A549 (cell line): Measurements from ENCODE around the gene SMAD3.
A peak's percentile ranks its signal among the peaks of the same experiment; 100 is the strongest.

Experiments used
- EP300 ChIP-seq, 2 experiments: fragments of >200 bp; sonication (Bioruptor Twin); formaldehyde crosslinking; IDR thresholded peaks; 2 replicates in 1 of 2; 3 replicates in 1 of 2; pipeline ENCODE4 v1.6.1; 2016 to 2017
- FOSL2 ChIP-seq, 2 experiments: fragments of 450-650 bp in 1 of 2; fragments of >200 bp in 1 of 2; sonication (Bioruptor Twin) in 1 of 2; formaldehyde crosslinking; IDR thresholded peaks; 2 replicates each; pipeline versions ENCODE4 v1.5.0 to v1.6.1; 2016 to 2020; ENCODE audit warnings: mild to moderate bottlenecking in 1 of 2, moderate library complexity in 1 of 2
- HOXB13 ChIP-seq: fragments of 250-450 bp; sonication (Bioruptor Pico); IDR thresholded peaks from 2 replicates; pipeline ENCODE4 v1.5.0; 2020; ENCODE audit warnings: low read depth, mild to moderate bottlenecking, moderate library complexity
- JUNB ChIP-seq: fragments of >200 bp; sonication (Bioruptor Twin); formaldehyde crosslinking; IDR thresholded peaks from 2 replicates; pipeline ENCODE4 v1.6.1; 2016
- MYC ChIP-seq: IDR thresholded peaks from 2 replicates; pipeline ENCODE4 v1.6.1; 2012; ENCODE audit warnings: mild to moderate bottlenecking, inconsistent platforms, low read length, improper control_type of control experiment, borderline replicate concordance
- NFE2L2 ChIP-seq: fragments of 150-350 bp; conservative IDR thresholded peaks from 2 replicates; pipeline ENCODE4 v1.6.1; 2014; ENCODE audit warnings: low read length
- POLR2A ChIP-seq: IDR thresholded peaks from 2 replicates; pipeline ENCODE4 v1.6.1; 2012; ENCODE audit warnings: mild to moderate bottlenecking, low read length
- RAD21 ChIP-seq, 2 experiments: fragments of >200 bp in 1 of 2; sonication (Bioruptor Twin) in 1 of 2; formaldehyde crosslinking in 1 of 2; IDR thresholded peaks in 1 of 2; conservative IDR thresholded peaks in 1 of 2; 2 replicates in 1 of 2; 3 replicates in 1 of 2; pipeline ENCODE4 v1.6.1; 2012 to 2018; ENCODE audit warnings: inconsistent platforms in 1 of 2
- REST ChIP-seq: fragments of 200-600 bp; sonication (generic); IDR thresholded peaks from 2 replicates; pipeline ENCODE4 v1.6.1; 2016; ENCODE audit warnings: antibody characterized with exemption, mild to moderate bottlenecking, moderate library complexity
- SMC3 ChIP-seq: fragments of >200 bp; sonication (Bioruptor Twin); formaldehyde crosslinking; IDR thresholded peaks from 3 replicates; pipeline ENCODE4 v1.6.1; 2018; ENCODE audit warnings: inconsistent platforms
- TF ChIP-seq, protein P1 (sequence below): fragments of >200 bp; sonication (Bioruptor Twin); formaldehyde crosslinking; IDR thresholded peaks from 3 replicates; pipeline ENCODE4 v1.5.1; 2016
- TF ChIP-seq, protein P2 (sequence below): IDR thresholded peaks from 2 replicates; pipeline ENCODE4 v1.6.1; 2012

- TF ChIP-seq, protein P1, sequence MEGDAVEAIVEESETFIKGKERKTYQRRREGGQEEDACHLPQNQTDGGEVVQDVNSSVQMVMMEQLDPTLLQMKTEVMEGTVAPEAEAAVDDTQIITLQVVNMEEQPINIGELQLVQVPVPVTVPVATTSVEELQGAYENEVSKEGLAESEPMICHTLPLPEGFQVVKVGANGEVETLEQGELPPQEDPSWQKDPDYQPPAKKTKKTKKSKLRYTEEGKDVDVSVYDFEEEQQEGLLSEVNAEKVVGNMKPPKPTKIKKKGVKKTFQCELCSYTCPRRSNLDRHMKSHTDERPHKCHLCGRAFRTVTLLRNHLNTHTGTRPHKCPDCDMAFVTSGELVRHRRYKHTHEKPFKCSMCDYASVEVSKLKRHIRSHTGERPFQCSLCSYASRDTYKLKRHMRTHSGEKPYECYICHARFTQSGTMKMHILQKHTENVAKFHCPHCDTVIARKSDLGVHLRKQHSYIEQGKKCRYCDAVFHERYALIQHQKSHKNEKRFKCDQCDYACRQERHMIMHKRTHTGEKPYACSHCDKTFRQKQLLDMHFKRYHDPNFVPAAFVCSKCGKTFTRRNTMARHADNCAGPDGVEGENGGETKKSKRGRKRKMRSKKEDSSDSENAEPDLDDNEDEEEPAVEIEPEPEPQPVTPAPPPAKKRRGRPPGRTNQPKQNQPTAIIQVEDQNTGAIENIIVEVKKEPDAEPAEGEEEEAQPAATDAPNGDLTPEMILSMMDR: no peak
- TF ChIP-seq EP300 (IDR thresholded peaks at IDR 0.05): peak in 1 of 2 experiments; percentile 69; a peak in 3 of 5 replicates
- no peak for TF ChIP-seq POLR2A
- TF ChIP-seq HOXB13 (CRISPR knock-in tag): peak; percentile 25; the same call in 1 of the 2 replicates
- TF ChIP-seq RAD21 (conservative IDR thresholded peaks at IDR 0.05 in 1 of 2, IDR thresholded peaks at IDR 0.05 in 1 of 2): peak; percentile 24 to 45; a peak in 2 of 5 replicates
- peak; percentile 47; the same call in 2 of the 3 replicates for TF ChIP-seq SMC3
- TF ChIP-seq FOSL2 (IDR thresholded peaks at IDR 0.05): peak; percentile 51; the same call in 1 of the 2 replicates
- peak; percentile 85 for TF ChIP-seq FOSL2 (CRISPR knock-in tag; IDR thresholded peaks at IDR 0.05)
- TF ChIP-seq JUNB: peak; percentile 66; the same call in 1 of the 2 replicates
- no peak for TF ChIP-seq MYC
- no peak for TF ChIP-seq REST
- no peak for TF ChIP-seq NFE2L2
- TF ChIP-seq, protein P2, sequence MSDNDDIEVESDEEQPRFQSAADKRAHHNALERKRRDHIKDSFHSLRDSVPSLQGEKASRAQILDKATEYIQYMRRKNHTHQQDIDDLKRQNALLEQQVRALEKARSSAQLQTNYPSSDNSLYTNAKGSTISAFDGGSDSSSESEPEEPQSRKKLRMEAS: peak; percentile 80
Observed at GRCh38 chr15:67146875-67147381, 81.5 kb downstream of the SMAD3 start.
